Endothelial cell of umbilical vein (primary cell): Measurements from ENCODE around the gene LZIC. TPM values are rescaled to one million over a fixed set of nuclear protein-coding genes. Genes with fewer than 3 reads are reported as not detected.

Experiments used
- BruUV-seq: library from RNA; stranded (reverse); fragments of 400-500 nt; replicated peaks from 2 replicates; lab custom pipeline; 2021; lab: Mats Ljungman, UMichigan
- CTCF ChIA-PET: fragments of 300-600, 350-600 bp; sonication (Branson Sonifier 250); formaldehyde crosslinking; loops from one replicate; lab custom pipeline; 2021; ENCODE audit warnings: antibody characterized with exemption, inconsistent platforms; lab: Charles Lee
- POLR2A ChIA-PET: fragments of 300-600, 350-600 bp; sonication (Branson Sonifier 250); formaldehyde crosslinking; loops from one replicate; lab custom pipeline; 2021; ENCODE audit warnings: antibody characterized with exemption, inconsistent platforms; lab: Charles Lee
- DNase-seq: peaks from one replicate; pipeline ENCODE4 v3.0.0-alpha.2; 2011; ENCODE audit warnings: low read depth, low spot score
- FAIRE-seq: peaks from 2 replicates; lab custom pipeline; 2011; peaks lifted over from hg19 to GRCh38; lab: Jason Lieb, UNC
- H2AFZ ChIP-seq: 2 replicates; pipeline ENCODE4 v1.6.0; 2012; ENCODE audit warnings: low read depth, low read length, control low read depth, inconsistent platforms
- H3K27ac ChIP-seq: 2 replicates; pipeline ENCODE4 v1.5.1; 2011; ENCODE audit warnings: low read depth, mild to moderate bottlenecking, control low read depth, low read length, moderate library complexity; ENCODE audit not compliant: insufficient read depth
- H3K27me3 ChIP-seq, 2 experiments: 2 replicates each; pipeline versions ENCODE4 v1.6.0 to v1.6.1; 2011; ENCODE audit warnings: low read length in 2 of 2, mixed read lengths in 1 of 2; ENCODE audit not compliant: control insufficient read depth in 2 of 2, insufficient read depth in 2 of 2
- H3K36me3 ChIP-seq, 2 experiments: 2 replicates in 1 of 2; 3 replicates in 1 of 2; pipeline ENCODE4 v1.5.1; 2011; ENCODE audit warnings: low read length in 2 of 2, mild to moderate bottlenecking in 1 of 2, moderate library complexity in 1 of 2; ENCODE audit not compliant: control insufficient read depth in 2 of 2, insufficient read depth in 2 of 2; ENCODE audit errors: extremely low read depth in 1 of 2
- H3K4me1 ChIP-seq: 3 replicates; pipeline ENCODE4 v1.5.1; 2011; ENCODE audit warnings: mild to moderate bottlenecking, low read length; ENCODE audit not compliant: control insufficient read depth, insufficient read depth; ENCODE audit errors: extremely low read depth
- H3K4me2 ChIP-seq: 2 replicates; pipeline ENCODE4 v1.6.1; 2011; ENCODE audit warnings: low read length, control low read depth, mixed read lengths; ENCODE audit not compliant: insufficient read depth
- H3K4me3 ChIP-seq, 3 experiments: fragments of 200-600 bp in 1 of 3; sonication (generic), shearing (Covaris generic) in 1 of 3; replicated peaks in 1 of 3; 2 replicates each; pipeline ENCODE4 v1.5.1; 2011 to 2016; ENCODE audit warnings: control low read depth in 3 of 3, low read length in 3 of 3, mild to moderate bottlenecking in 2 of 3, inconsistent platforms in 1 of 3, low read depth in 1 of 3, moderate library complexity in 1 of 3; ENCODE audit not compliant: insufficient read depth in 1 of 3
- H3K79me2 ChIP-seq: 2 replicates; pipeline ENCODE4 v1.6.0; 2012; ENCODE audit warnings: low read length, inconsistent platforms; ENCODE audit not compliant: control insufficient read depth, insufficient read depth
- H3K9ac ChIP-seq: replicated peaks from 2 replicates; pipeline ENCODE3; 2011; ENCODE audit warnings: low read length, control low read depth; ENCODE audit not compliant: insufficient read depth; ENCODE audit errors: extremely low read depth
- H3K9me1 ChIP-seq: replicated peaks from 3 replicates; pipeline ENCODE4 v1.6.0; 2011; ENCODE audit warnings: mild to moderate bottlenecking, low read length; ENCODE audit not compliant: control insufficient read depth, insufficient read depth; ENCODE audit errors: extremely low read depth
- H3K9me3 ChIP-seq: replicated peaks from 2 replicates; pipeline ENCODE4 v1.5.1; 2012; ENCODE audit warnings: low read length, inconsistent platforms; ENCODE audit not compliant: control insufficient read depth, insufficient read depth
- H4K20me1 ChIP-seq: replicated peaks from 2 replicates; pipeline ENCODE3; 2011; ENCODE audit warnings: mild to moderate bottlenecking, low read length; ENCODE audit not compliant: control insufficient read depth, insufficient read depth; ENCODE audit errors: extremely low read depth
- CTCF ChIP-seq, 2 donors: IDR thresholded peaks; 1 replicate in 1 of 2; 2 replicates in 1 of 2; pipeline ENCODE4 v1.5.1; 2011; ENCODE audit warnings: low read length in 2 of 2, mild to moderate bottlenecking in 2 of 2, moderate library complexity in 2 of 2, control low read depth in 1 of 2, inconsistent platforms in 1 of 2, low read depth in 1 of 2; ENCODE audit not compliant: insufficient read depth in 1 of 2; ENCODE audit errors: extremely low read depth in 1 of 2
- EZH2 ChIP-seq: IDR thresholded peaks from 2 replicates; pipeline ENCODE4 v1.6.1; 2012; ENCODE audit warnings: borderline replicate concordance, low read depth, mild to moderate bottlenecking, moderate library complexity, low read length, inconsistent platforms; ENCODE audit not compliant: severe bottlenecking
- FOS ChIP-seq: IDR thresholded peaks from 2 replicates; pipeline ENCODE4 v1.6.1; 2011; ENCODE audit warnings: mild to moderate bottlenecking, low read length, moderate library complexity, borderline replicate concordance; ENCODE audit not compliant: insufficient read depth
- GATA2 ChIP-seq: IDR thresholded peaks from 2 replicates; pipeline ENCODE4 v1.7.0; 2011; ENCODE audit warnings: low read depth, mild to moderate bottlenecking, moderate library complexity, mixed read lengths, low read length; ENCODE audit not compliant: insufficient read length, insufficient read depth
- JUN ChIP-seq: IDR thresholded peaks from 2 replicates; pipeline ENCODE4 v1.6.1; 2011; ENCODE audit warnings: borderline replicate concordance, low read depth; ENCODE audit not compliant: insufficient read length, insufficient read depth
- MAX ChIP-seq: IDR thresholded peaks from 2 replicates; pipeline ENCODE4 v1.6.1; 2011; ENCODE audit not compliant: insufficient read depth, insufficient read length
- MYC ChIP-seq: IDR thresholded peaks from one replicate; pipeline ENCODE4 v1.6.1; 2011; ENCODE audit warnings: mild to moderate bottlenecking, low read depth, low read length
- POLR2A ChIP-seq: IDR thresholded peaks from 2 replicates; pipeline ENCODE4 v1.6.1; 2012; ENCODE audit warnings: low read depth, mild to moderate bottlenecking, control low read depth, low read length
- POLR2AphosphoS5 ChIP-seq: IDR thresholded peaks from 2 replicates; pipeline ENCODE4 v1.6.1; 2012; ENCODE audit warnings: low read depth, mild to moderate bottlenecking, control low read depth, low read length, moderate library complexity; ENCODE audit not compliant: insufficient read depth
- dilution Hi-C: fragments of 300-500 bp; cut with MboI; formaldehyde crosslinking; loops from one replicate; pipeline ENCODE4 v1.15.0; 2019; ENCODE audit warnings: low sequenced_read_pairs; ENCODE audit not compliant: extremely low pct_ligation_motif_present
- intact Hi-C: fragments of 100-400 bp; cut with micrococcal nuclease; formaldehyde crosslinking; loops from one replicate; pipeline ENCODE4 v1.10.0; 2022
- polyA plus RNA-seq, 4 experiments: library from polyadenylated mRNA; depleted of rRNA in 3 of 4; stranded (reverse) in 3 of 4; unstranded in 1 of 4; fragments of >200 nt; gene quantifications; 2 replicates each; pipeline versions ENCODE4 v1.2.1 to v1.2.3, GENCODE V29; 2011 to 2012; ENCODE audit warnings: missing spikeins in 1 of 4
- total RNA-seq: library from RNA; stranded (reverse); gene quantifications from 2 replicates; pipeline ENCODE4 v1.2.3, GENCODE V29; 2021

LZIC gene
- total and polyA plus RNA-seq, 2 donors (not counting 3 experiments of a cell fraction or from before 2014, with no cell fraction given): 3.7 to 23.4 TPM

GRCh38 chr1:9906466-9906865, 36.7 kb downstream of the LZIC start:
- no peaks in the 10 kb centered on the region for H3K9me1 ChIP-seq
- TF ChIP-seq POLR2AphosphoS5 (no peak), MYC (no peak), MAX (no peak), EZH2 (no peak), FOS (no peak)
- FAIRE-seq: no peak
- H3K79me2 ChIP-seq: peaks cover 5% of the 10 kb centered on the region
- intact Hi-C loops: no loop called here
- H3K4me1 ChIP-seq: peaks cover 11% of the 10 kb centered on the region
- no peak for DNase-seq
- H3K4me2 ChIP-seq: no peak overlapping the region
- BruUV-seq: no TSS peak
- no peak overlapping the region for H3K9ac ChIP-seq
- no peaks in the 10 kb centered on the region for H3K36me3 ChIP-seq
- no peak overlapping the region for H3K4me3 ChIP-seq
- H2AFZ ChIP-seq: no peak overlapping the region
- dilution Hi-C loops: no loop called here
- H3K27me3 ChIP-seq: no peaks in the 10 kb centered on the region
- H4K20me1 ChIP-seq: no peaks in the 10 kb centered on the region
- ChIA-PET CTCF (interaction anchor here (1.4 kb wide), 1 partner anchor 18 kb away, joined by 3 read pairs; no protein-coding TSS in a partner anchor), POLR2A (no interaction called here)
- no peaks in the 10 kb centered on the region for H3K9me3 ChIP-seq
- no peak overlapping the region for H3K27ac ChIP-seq

DNA sequence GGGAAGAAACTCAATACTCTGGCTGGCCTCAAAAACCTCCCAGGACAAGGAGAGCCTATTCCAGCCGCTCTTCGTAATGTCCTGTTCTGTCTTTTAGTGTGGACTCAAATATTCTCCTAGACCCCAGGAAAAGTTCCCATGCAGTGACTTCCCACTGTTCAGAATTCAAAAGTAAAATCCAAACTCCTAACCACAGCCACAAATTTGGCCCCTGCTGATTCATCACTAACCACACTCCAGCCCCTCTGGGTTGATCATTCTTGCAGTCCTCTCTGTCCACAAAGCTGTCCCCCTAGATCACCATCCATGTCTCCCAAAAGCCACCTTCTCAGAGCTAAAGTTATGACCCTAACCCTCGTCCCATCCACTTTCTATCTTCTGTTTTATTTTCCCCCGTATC, 38.2 kb downstream of the LZIC start:
- no TSS peak for BruUV-seq
- Histone ChIP-seq H4K20me1 (no peaks in the 10 kb centered on the region), H2AFZ (no peak overlapping the region), H3K9ac (no peak overlapping the region), H3K27me3 (no peaks in the 10 kb centered on the region), H3K9me3 (no peaks in the 10 kb centered on the region), H3K27ac (no peak overlapping the region), H3K9me1 (no peaks in the 10 kb centered on the region), H3K4me3 (no peak overlapping the region), H3K4me1 (peaks cover 10% of the 10 kb centered on the region), H3K4me2 (no peak overlapping the region), H3K36me3 (no peaks in the 10 kb centered on the region), H3K79me2 (peaks cover 5% of the 10 kb centered on the region)
- dilution Hi-C loops (no loop called here), intact Hi-C loops (no loop called here)
- POLR2A ChIA-PET: no interaction called here
- TF ChIP-seq POLR2A (no peak), CTCF (IDR thresholded peaks at IDR 0.05; ENCODE audit: extremely low read depth in 1 of 2, insufficient read depth in 1 of 2, low read depth in 1 of 2, low read length in 2 of 2) (no peak), MAX (no peak), MYC (no peak), FOS (no peak), POLR2AphosphoS5 (no peak), EZH2 (no peak), GATA2 (no peak), JUN (no peak)
- FAIRE-seq (no peak), DNase-seq (no peak)
- CTCF ChIA-PET: no interaction called here
